Hepatocyte (in vitro differentiated cells): ENCODE data around the gene PAX7. TPM values are rescaled to one million over a fixed set of nuclear protein-coding genes. Genes with fewer than 3 reads are reported as not detected.

Experiments used
- DNase-seq: peaks from one replicate; pipeline ENCODE4 v3.0.0-alpha.2; 2016; ENCODE audit warnings: low spot score
- H2AFZ ChIP-seq: fragments of 200-600 bp; sonication (generic); 2 replicates; pipeline ENCODE4 v1.6.0; 2016; ENCODE audit warnings: antibody characterized with exemption, mild to moderate bottlenecking
- H3K27ac ChIP-seq: fragments of 200-600 bp; sonication (generic); 2 replicates; pipeline ENCODE4 v1.5.1; 2016; ENCODE audit warnings: mild to moderate bottlenecking
- H3K27me3 ChIP-seq: fragments of 200-600 bp; sonication (generic); 2 replicates; pipeline ENCODE4 v1.6.1; 2016
- H3K36me3 ChIP-seq: fragments of 200-600 bp; sonication (generic); replicated peaks from 2 replicates; pipeline ENCODE4 v1.5.1; 2016; ENCODE audit warnings: low read depth; ENCODE audit not compliant: insufficient read depth
- H3K4me1 ChIP-seq: fragments of 200-600 bp; sonication (generic); 2 replicates; pipeline ENCODE4 v1.5.1; 2016; ENCODE audit warnings: mild to moderate bottlenecking, moderate library complexity; ENCODE audit not compliant: insufficient read depth
- H3K4me2 ChIP-seq: fragments of 200-600 bp; sonication (generic); 2 replicates; pipeline ENCODE4 v1.6.0; 2016
- H3K4me3 ChIP-seq: fragments of 200-600 bp; sonication (generic); 2 replicates; pipeline ENCODE4 v1.5.1; 2016; ENCODE audit warnings: mild to moderate bottlenecking
- H3K79me2 ChIP-seq: fragments of 200-600 bp; sonication (generic); 2 replicates; pipeline ENCODE4 v1.6.0; 2017; ENCODE audit warnings: mild to moderate bottlenecking
- H3K9me2 ChIP-seq: fragments of 200-600 bp; sonication (generic); replicated peaks from 2 replicates; pipeline ENCODE4 v1.6.0; 2017; ENCODE audit warnings: mild to moderate bottlenecking; ENCODE audit not compliant: insufficient read depth
- H3K9me3 ChIP-seq: fragments of 200-600 bp; sonication (generic); 2 replicates; pipeline ENCODE4 v1.5.1; 2016; ENCODE audit warnings: low read depth, mild to moderate bottlenecking
- H4K20me1 ChIP-seq: fragments of 200-600 bp; sonication (generic); 2 replicates; pipeline ENCODE4 v1.6.0; 2016; ENCODE audit warnings: mild to moderate bottlenecking; ENCODE audit not compliant: insufficient read depth, poor library complexity, severe bottlenecking
- EZH2 ChIP-seq: fragments of 200-600 bp; sonication (generic); IDR thresholded peaks from 2 replicates; pipeline ENCODE4 v1.6.1; 2016; ENCODE audit warnings: antibody characterized with exemption, mild to moderate bottlenecking, borderline replicate concordance
- EZH2phosphoT487 ChIP-seq: fragments of 200-600 bp; sonication (generic); IDR thresholded peaks from one replicate; pipeline ENCODE4 v1.6.1; 2018; ENCODE audit warnings: antibody characterized with exemption, mild to moderate bottlenecking, low read depth, moderate library complexity; ENCODE audit not compliant: unreplicated experiment, severe bottlenecking
- WGBS: methylation state at CpG from one replicate; pipeline ENCODE4 v1.1.6; 2016; ENCODE audit warnings: low lambda C conversion rate; ENCODE audit errors: missing lambda C conversion rate; 5-methylcytosine and 5-hydroxymethylcytosine counted together
- polyA plus RNA-seq: library from polyadenylated mRNA; unstranded; fragments of >200 nt; fragmentation: Nextera tagmentation; extraction: Ambion mirVana; gene quantifications from 2 replicates; pipeline ENCODE4 v1.2.1, GENCODE V29; 2016
- total RNA-seq: library from RNA; depleted of rRNA; stranded (reverse); fragments of >200 nt; gene quantifications from 2 replicates; pipeline ENCODE4 v1.2.3, GENCODE V29; 2014
- TF ChIP-seq, protein P1 (sequence below): fragments of 200-600 bp; sonication (generic); IDR thresholded peaks from 2 replicates; pipeline ENCODE4 v1.5.1; 2016; ENCODE audit warnings: antibody characterized with exemption, mild to moderate bottlenecking; ENCODE audit not compliant: poor library complexity

PAX7 gene
- total and polyA plus RNA-seq, 2 experiments from 2014 or later, result not detected

DNA sequence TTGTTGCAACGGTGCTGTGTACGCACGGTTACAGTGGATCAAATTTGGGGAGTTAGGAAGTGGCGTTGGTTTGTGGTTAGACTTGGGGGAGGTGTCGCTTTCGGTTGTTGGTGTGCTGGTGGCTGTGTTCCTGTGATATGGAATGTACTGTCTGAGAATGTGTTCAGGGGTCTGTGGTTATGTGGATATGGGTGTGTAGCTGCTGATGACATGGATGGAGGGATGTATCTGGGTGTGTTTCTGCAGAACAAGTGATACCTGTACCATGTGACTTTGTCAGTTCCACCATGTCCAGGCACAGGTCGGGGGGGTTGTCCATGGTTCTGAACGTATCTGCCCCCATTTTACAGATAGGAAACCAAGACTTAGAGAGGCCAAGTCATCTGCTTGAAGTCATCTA, 22.7 kb downstream of the PAX7 start:
- no peak overlapping the region for H3K4me2 ChIP-seq
- H3K79me2 ChIP-seq, result no peaks in the 10 kb centered on the region
- H3K4me1 ChIP-seq, result no peaks in the 10 kb centered on the region
- WGBS, result 60% methylated on average over 8 of the region's 8 CpGs
- no peak overlapping the region for H2AFZ ChIP-seq
- no peak for DNase-seq
- H3K27me3 ChIP-seq, result peaks cover 98% of the 10 kb centered on the region
- H3K9me2 ChIP-seq, result no peaks in the 10 kb centered on the region
- no peaks in the 10 kb centered on the region for H3K9me3 ChIP-seq
- no peaks in the 10 kb centered on the region for H4K20me1 ChIP-seq
- no peak overlapping the region for H3K4me3 ChIP-seq
- no peak overlapping the region for H3K27ac ChIP-seq
- H3K36me3 ChIP-seq, result no peaks in the 10 kb centered on the region
- TF ChIP-seq, protein P1, sequence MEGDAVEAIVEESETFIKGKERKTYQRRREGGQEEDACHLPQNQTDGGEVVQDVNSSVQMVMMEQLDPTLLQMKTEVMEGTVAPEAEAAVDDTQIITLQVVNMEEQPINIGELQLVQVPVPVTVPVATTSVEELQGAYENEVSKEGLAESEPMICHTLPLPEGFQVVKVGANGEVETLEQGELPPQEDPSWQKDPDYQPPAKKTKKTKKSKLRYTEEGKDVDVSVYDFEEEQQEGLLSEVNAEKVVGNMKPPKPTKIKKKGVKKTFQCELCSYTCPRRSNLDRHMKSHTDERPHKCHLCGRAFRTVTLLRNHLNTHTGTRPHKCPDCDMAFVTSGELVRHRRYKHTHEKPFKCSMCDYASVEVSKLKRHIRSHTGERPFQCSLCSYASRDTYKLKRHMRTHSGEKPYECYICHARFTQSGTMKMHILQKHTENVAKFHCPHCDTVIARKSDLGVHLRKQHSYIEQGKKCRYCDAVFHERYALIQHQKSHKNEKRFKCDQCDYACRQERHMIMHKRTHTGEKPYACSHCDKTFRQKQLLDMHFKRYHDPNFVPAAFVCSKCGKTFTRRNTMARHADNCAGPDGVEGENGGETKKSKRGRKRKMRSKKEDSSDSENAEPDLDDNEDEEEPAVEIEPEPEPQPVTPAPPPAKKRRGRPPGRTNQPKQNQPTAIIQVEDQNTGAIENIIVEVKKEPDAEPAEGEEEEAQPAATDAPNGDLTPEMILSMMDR, result no peak
- TF ChIP-seq EZH2phosphoT487 (no peak), EZH2 (no peak)

DNA sequence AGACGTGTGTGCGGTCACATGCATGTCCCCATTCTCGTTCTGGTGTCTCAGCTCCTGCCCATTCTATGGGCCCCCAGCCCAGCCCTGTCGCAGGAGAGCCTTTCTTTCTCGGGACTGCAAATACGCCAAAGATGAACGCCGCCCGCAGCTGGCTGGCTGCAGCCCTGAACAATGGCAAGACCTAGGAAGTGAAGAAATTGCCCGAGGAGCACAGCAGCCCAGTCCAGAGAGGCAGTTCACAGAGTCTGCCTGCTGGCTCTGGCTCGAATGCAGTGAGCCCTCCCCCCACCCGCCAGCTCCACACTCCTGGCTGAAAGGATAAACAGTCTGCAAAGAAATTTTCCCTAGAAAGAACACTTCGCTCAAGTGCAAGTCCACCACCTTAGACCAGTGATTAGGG, 23.3 kb downstream of the PAX7 start:
- WGBS, result 16% methylated on average over 12 of the region's 13 CpGs
- Histone ChIP-seq H3K9me2 (no peaks in the 10 kb centered on the region), H3K36me3 (no peaks in the 10 kb centered on the region), H3K4me1 (no peaks in the 10 kb centered on the region), H4K20me1 (no peaks in the 10 kb centered on the region), H3K27ac (no peak overlapping the region), H3K27me3 (peaks cover 97% of the 10 kb centered on the region), H3K4me2 (no peak overlapping the region), H3K4me3 (no peak overlapping the region), H2AFZ (no peak overlapping the region), H3K79me2 (no peaks in the 10 kb centered on the region), H3K9me3 (no peaks in the 10 kb centered on the region)
- DNase-seq, result no peak
- TF ChIP-seq, protein P1, result no peak
- TF ChIP-seq EZH2, result no peak
- no peak for TF ChIP-seq EZH2phosphoT487

DNA sequence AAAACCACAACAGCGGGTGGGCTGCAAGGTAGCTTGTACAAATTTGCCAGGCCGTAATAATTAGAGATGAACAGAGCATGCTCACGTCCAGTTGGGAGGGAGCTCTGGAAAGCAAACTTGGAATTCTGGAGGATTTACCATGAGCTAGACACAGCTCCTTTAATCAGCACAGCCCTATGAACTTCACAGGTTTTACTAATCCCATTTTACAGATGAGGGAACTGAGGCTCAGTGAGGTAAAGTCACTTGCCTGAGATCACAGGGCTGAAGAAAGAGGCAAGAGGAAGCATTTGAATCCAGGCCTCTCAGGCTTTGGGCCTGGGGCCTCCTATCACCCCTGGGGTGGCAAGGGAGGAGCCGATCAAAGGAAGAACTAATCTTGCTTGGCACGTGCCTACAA, 24.0 kb downstream of the PAX7 start:
- H3K36me3 ChIP-seq, result no peaks in the 10 kb centered on the region
- H3K27me3 ChIP-seq, result peaks cover 97% of the 10 kb centered on the region
- H3K4me1 ChIP-seq, result no peaks in the 10 kb centered on the region
- H2AFZ ChIP-seq, result no peak overlapping the region
- no peaks in the 10 kb centered on the region for H4K20me1 ChIP-seq
- no peak for DNase-seq
- no peaks in the 10 kb centered on the region for H3K9me3 ChIP-seq
- no peaks in the 10 kb centered on the region for H3K9me2 ChIP-seq
- WGBS, result 79% methylated on average over 5 of the region's 5 CpGs
- TF ChIP-seq EZH2phosphoT487, result no peak
- TF ChIP-seq, protein P1, result no peak
- no peak for TF ChIP-seq EZH2
- no peak overlapping the region for H3K4me3 ChIP-seq
- no peaks in the 10 kb centered on the region for H3K79me2 ChIP-seq
- H3K27ac ChIP-seq, result no peak overlapping the region
- H3K4me2 ChIP-seq, result no peak overlapping the region
